ENCODE data around the gene PUM1. TPM values are rescaled to one million over a fixed set of nuclear protein-coding genes. Genes with fewer than 3 reads are reported as not detected.

PUM1 gene
- total and polyA plus RNA-seq, 2 experiments from 2014 or later = 68.6 to 97.4 TPM

DNA sequence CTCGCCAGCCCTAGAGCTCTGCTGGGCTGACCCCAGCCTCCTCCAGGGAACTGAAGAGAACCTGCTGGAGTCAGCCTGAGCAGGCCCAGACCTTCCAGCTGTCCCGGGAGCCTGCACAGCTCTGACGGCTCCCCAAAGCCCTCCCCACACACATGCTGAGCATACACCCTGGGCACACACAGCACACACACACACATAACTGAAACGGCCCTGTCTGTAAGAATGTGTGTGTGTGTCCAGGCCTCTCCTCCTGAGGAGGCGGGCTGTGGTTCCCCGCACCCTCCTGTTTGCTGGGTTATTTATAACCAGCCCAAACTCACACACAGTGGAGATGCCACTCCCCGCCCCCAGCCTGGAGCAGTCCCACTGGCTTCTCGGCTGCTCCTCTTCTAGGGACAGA lies 177.1 kb downstream of the PUM1 start:
- Histone ChIP-seq H3K9me3 (ENCODE audit: low read depth) (no peaks in the 10 kb centered on the region), H3K4me1 (ENCODE audit: insufficient read depth) (peaks cover 37% of the 10 kb centered on the region), H3K9me2 (replicated peaks; ENCODE audit: insufficient read depth) (no peaks in the 10 kb centered on the region), H3K79me2 (peaks cover 38% of the 10 kb centered on the region), H2AFZ (no peak overlapping the region), H3K27ac (peak overlapping the region; percentile 91), H3K4me2 (peak overlapping the region; percentile 48), H3K4me3 (no peak overlapping the region), H4K20me1 (ENCODE audit: insufficient read depth, poor library complexity, severe bottlenecking) (no peaks in the 10 kb centered on the region), H3K36me3 (replicated peaks; ENCODE audit: insufficient read depth, low read depth) (no peaks in the 10 kb centered on the region), H3K27me3 (no peaks in the 10 kb centered on the region)
- 20% methylated on average over 8 of the region's 8 CpGs for WGBS (ENCODE audit: low lambda C conversion rate, missing lambda C conversion rate)
- no peak for TF ChIP-seq EZH2 (IDR thresholded peaks at IDR 0.05; ENCODE audit: borderline replicate concordance)
- TF ChIP-seq, protein P1, sequence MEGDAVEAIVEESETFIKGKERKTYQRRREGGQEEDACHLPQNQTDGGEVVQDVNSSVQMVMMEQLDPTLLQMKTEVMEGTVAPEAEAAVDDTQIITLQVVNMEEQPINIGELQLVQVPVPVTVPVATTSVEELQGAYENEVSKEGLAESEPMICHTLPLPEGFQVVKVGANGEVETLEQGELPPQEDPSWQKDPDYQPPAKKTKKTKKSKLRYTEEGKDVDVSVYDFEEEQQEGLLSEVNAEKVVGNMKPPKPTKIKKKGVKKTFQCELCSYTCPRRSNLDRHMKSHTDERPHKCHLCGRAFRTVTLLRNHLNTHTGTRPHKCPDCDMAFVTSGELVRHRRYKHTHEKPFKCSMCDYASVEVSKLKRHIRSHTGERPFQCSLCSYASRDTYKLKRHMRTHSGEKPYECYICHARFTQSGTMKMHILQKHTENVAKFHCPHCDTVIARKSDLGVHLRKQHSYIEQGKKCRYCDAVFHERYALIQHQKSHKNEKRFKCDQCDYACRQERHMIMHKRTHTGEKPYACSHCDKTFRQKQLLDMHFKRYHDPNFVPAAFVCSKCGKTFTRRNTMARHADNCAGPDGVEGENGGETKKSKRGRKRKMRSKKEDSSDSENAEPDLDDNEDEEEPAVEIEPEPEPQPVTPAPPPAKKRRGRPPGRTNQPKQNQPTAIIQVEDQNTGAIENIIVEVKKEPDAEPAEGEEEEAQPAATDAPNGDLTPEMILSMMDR (IDR thresholded peaks at IDR 0.05; ENCODE audit: poor library complexity) = no peak
- no peak for TF ChIP-seq EZH2phosphoT487 (IDR thresholded peaks at IDR 0.05; ENCODE audit: low read depth, severe bottlenecking, unreplicated experiment)
- DNase-seq (ENCODE audit: low spot score) = peak; percentile 82

DNA sequence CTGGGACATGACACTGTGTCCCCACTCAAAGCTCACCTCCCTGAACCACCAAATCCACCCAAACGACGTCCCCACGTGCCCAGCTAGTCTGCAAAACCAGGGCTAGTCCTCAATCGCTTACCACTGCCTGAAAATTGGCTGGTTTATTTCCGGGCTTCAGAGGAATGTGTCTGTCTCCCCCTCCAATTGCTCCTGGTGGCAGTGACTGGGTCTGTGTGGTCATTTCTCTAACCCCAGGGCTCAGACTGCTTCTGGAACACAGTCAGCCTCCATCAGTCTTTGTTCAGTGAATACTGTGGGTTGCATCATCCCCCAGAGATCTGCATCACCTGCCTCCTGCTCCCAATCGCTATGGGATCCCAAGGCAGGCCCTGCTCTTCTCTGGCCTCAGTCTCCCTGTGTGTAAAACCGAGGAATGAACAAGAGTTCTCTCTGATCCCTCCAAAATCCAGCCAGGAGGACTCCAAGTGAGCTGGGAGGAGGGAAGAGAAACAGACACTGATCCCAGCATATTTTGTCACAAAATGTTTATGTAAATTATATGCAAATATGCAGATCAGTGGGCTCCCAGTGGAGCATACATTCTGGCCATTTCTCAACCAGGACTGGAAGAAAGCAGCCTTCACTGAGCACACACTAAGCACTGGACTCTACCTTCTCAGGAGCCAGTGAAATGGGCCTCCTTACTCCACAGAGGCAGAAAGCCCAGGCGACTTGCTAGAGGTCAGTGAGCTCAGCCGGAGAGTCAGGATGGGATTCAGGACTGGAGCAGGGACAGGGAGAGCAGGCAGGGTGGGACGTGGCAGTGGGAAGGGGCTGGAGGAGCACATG lies 177.8 kb downstream of the PUM1 start:
- no peaks in the 10 kb centered on the region for H3K9me3 ChIP-seq (ENCODE audit: low read depth)
- H3K9me2 ChIP-seq (replicated peaks; ENCODE audit: insufficient read depth) = no peaks in the 10 kb centered on the region
- H3K4me3 ChIP-seq = no peak overlapping the region
- no peaks in the 10 kb centered on the region for H4K20me1 ChIP-seq (ENCODE audit: insufficient read depth, poor library complexity, severe bottlenecking)
- peaks cover 37% of the 10 kb centered on the region for H3K4me1 ChIP-seq (ENCODE audit: insufficient read depth)
- WGBS (ENCODE audit: low lambda C conversion rate, missing lambda C conversion rate) = 68% methylated on average over 10 of the region's 10 CpGs
- TF ChIP-seq EZH2phosphoT487 (IDR thresholded peaks at IDR 0.05; ENCODE audit: low read depth, severe bottlenecking, unreplicated experiment) (no peak), EZH2 (IDR thresholded peaks at IDR 0.05; ENCODE audit: borderline replicate concordance) (no peak)
- TF ChIP-seq, protein P1 (IDR thresholded peaks at IDR 0.05; ENCODE audit: poor library complexity) = no peak
- no peaks in the 10 kb centered on the region for H3K27me3 ChIP-seq
- peaks cover 40% of the 10 kb centered on the region for H3K79me2 ChIP-seq
- H2AFZ ChIP-seq = no peak overlapping the region
- no peak for DNase-seq (ENCODE audit: low spot score)
- H3K4me2 ChIP-seq = peak overlapping the region; percentile 48
- no peaks in the 10 kb centered on the region for H3K36me3 ChIP-seq (replicated peaks; ENCODE audit: insufficient read depth, low read depth)
- H3K27ac ChIP-seq = peak overlapping the region; percentile 91

DNA sequence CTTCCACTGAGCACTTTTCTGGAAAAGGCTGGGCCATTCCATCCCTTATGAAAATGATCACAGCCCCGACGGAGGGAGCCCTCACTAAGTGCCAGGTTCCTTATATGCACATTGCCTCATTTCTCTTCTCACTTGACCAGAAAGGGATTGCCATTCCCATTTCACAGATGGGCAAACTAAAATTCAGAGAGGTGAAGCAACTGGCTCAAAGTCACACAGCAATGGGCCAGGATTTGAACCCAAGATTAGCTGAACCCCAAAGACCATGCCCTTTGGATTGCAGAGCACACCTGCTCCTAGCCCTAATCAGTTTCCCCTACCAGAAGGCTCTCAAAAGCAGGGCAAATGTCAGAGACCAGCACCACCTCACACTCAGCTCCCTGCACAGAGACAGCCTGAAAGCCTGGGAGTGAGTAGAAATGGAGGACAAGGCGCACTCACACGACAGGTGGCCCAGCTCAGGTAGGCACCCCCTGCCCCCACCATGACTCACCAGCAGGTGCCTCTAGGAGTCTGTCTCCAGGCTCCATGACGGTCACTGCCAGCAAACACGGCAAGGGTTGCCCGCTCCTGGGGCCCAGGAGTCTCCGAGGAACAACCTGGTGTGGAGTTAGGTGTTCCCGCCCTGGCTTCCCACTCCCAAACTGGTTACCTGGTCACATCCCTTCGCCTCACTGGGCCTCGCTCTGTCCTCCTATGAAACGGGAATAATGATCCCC lies 178.6 kb downstream of the PUM1 start:
- H3K4me2 ChIP-seq = no peak overlapping the region
- H3K27ac ChIP-seq = peak overlapping the region; percentile 91
- no peaks in the 10 kb centered on the region for H3K9me2 ChIP-seq (replicated peaks; ENCODE audit: insufficient read depth)
- H3K4me1 ChIP-seq (ENCODE audit: insufficient read depth) = peaks cover 29% of the 10 kb centered on the region
- H3K27me3 ChIP-seq = no peaks in the 10 kb centered on the region
- H3K36me3 ChIP-seq (replicated peaks; ENCODE audit: insufficient read depth, low read depth) = no peaks in the 10 kb centered on the region
- no peak overlapping the region for H2AFZ ChIP-seq
- no peak overlapping the region for H3K4me3 ChIP-seq
- peaks cover 34% of the 10 kb centered on the region for H3K79me2 ChIP-seq
- no peaks in the 10 kb centered on the region for H4K20me1 ChIP-seq (ENCODE audit: insufficient read depth, poor library complexity, severe bottlenecking)
- no peak for DNase-seq (ENCODE audit: low spot score)
- 90% methylated on average over 12 of the region's 12 CpGs for WGBS (ENCODE audit: low lambda C conversion rate, missing lambda C conversion rate)
- no peaks in the 10 kb centered on the region for H3K9me3 ChIP-seq (ENCODE audit: low read depth)
- TF ChIP-seq EZH2phosphoT487 (IDR thresholded peaks at IDR 0.05; ENCODE audit: low read depth, severe bottlenecking, unreplicated experiment) = no peak
